ENCODE results near the gene MTLN.
"Not testable (repeated sequence)": the region's sequence is repeated elsewhere in the genome, so short reads cannot be mapped to it uniquely, and the experiment has no call there.

GRCh38 chr2:110190169-110190568 lies 22.2 kb downstream of the MTLN start:
- TF ChIP-seq, protein P1, sequence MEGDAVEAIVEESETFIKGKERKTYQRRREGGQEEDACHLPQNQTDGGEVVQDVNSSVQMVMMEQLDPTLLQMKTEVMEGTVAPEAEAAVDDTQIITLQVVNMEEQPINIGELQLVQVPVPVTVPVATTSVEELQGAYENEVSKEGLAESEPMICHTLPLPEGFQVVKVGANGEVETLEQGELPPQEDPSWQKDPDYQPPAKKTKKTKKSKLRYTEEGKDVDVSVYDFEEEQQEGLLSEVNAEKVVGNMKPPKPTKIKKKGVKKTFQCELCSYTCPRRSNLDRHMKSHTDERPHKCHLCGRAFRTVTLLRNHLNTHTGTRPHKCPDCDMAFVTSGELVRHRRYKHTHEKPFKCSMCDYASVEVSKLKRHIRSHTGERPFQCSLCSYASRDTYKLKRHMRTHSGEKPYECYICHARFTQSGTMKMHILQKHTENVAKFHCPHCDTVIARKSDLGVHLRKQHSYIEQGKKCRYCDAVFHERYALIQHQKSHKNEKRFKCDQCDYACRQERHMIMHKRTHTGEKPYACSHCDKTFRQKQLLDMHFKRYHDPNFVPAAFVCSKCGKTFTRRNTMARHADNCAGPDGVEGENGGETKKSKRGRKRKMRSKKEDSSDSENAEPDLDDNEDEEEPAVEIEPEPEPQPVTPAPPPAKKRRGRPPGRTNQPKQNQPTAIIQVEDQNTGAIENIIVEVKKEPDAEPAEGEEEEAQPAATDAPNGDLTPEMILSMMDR (optimal IDR thresholded peaks at IDR 0.05 in 1 of 3, IDR thresholded peaks at IDR 0.05 in 1 of 3, conservative IDR thresholded peaks at IDR 0.05 in 1 of 3; ENCODE audit: extremely low read depth in 1 of 3, insufficient read depth in 2 of 3, low read length in 3 of 3) = not testable (repeated sequence)
- TF ChIP-seq EZH2 (IDR thresholded peaks at IDR 0.05; ENCODE audit: low read length) = not testable (repeated sequence)
